Activated CD4-positive, alpha-beta T cell treated with anti-CD3 and anti-CD28 coated beads for 48 hours (primary cell): ENCODE measurements around the gene LMAN2.

Source experiments
- DNase-seq: peaks from one replicate; pipeline ENCODE4 v3.0.0-alpha.2; 2020

The LMAN2 gene

GRCh38 chr5:177303121-177303924 is 48.1 kb downstream of the LMAN2 start, which contains the start of the genes PRELID1 and RAB24:
PRELID1 (plus strand) TSS chr5:177303799; CDS start chr5:177303986, 187 bp downstream.
RAB24 (minus strand) TSS chr5:177303719; CDS start chr5:177303288, 431 bp downstream.
- peak; percentile 93 for DNase-seq

DNA sequence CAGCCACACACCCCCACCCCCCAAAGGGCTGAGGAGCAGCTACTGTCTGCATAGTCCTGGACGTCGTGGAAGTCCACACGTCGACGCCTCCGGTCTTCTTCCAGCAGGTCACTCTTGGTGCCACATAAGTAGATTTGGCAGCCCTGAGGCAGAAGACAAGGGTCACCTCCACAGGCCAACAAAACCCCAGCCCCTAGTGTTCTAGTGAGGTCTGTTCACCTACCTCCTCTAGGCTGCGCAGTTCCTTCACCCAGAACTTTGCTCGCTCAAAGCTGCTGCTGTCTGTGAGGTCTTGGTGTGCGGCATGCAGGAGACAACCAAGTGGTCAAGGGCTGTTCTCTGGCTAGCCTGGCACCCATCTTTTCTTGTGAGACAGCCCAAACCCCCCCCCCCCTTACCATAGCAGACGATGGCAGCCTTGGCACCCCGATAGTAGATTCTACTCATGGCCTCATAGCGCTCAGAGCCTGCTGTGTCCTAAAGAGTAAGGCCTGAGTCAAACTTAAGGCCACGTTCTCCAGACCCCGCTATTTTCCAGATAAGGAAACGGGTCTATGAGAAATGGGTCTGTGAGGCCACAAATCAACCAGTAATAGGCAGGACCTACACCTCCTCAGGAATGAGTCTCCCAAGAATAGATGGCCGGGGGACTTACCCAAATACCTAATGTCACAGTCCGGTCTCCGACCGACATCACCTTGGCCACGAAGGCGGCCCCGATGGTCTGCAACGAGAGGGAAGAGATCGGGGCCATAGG is 48.9 kb downstream of the LMAN2 start:
- DNase-seq, result no peak

GRCh38 chr5:177301503-177302165 is 49.8 kb downstream of the LMAN2 start:
- no peak for DNase-seq

DNA sequence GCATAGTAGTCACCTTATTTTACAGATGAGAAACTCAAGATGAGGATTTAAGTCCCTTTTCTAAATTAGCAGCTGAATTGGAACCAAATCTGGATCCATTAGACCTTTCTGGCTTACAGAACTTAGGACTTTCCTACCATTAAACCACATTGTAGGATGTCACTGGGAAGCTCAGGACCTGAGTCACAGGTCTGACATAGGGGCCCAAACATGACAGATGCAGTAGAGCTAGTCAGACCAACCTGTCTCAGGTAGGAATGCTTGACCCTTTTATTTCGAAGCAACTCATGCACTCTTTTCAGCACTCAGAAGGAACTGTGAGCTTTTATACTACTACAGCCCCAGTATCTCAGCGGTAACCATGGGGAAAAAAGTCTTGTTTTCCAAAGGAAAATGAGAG is 50.5 kb downstream of the LMAN2 start:
- no peak for DNase-seq

- peak; percentile 42 for DNase-seq
Measured at GRCh38 chr5:177300236-177300880, 51.1 kb downstream of the LMAN2 start.

- no peak for DNase-seq
Measured at GRCh38 chr5:177299697-177300096, 51.8 kb downstream of the LMAN2 start.

DNA sequence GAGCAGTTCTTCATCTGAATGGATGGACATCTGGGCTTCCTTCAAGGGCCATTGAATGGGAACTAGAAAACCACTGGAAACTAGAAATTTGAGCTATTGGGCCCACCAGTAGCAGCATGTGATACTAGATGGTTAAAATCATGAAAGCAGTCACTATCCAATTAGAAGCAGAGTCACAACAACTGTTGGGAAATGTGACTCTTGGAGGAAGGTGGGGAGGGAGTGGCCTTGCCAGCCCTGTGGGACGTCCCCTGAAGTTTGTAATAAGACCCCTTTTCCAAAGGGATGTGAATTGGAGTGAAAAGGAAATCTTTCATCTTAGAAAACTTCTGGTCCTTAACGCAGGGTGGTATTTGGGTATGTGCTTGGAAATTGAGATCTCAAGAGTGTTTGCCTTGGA is 53.5 kb downstream of the LMAN2 start:
- no peak for DNase-seq

DNA sequence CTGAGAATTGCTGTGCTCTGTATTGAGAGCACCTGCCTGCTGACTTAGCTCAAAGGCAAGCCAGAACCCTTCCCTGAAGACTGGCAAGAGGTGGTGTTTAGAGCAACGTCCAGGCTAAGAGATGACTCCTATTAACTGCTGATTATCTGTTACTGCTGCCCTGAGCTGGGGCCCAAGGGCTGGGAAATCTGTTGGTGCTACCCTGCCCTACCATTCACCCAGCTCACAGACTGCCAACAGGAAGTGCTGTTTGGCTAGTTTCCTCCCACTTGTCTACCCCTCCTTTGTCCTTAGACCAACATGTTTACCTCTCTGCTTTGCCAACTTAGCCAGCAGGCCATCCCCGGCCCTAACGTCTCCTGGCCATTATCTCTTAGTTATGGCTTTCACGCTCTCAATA is 54.9 kb downstream of the LMAN2 start:
- DNase-seq, result no peak

DNA sequence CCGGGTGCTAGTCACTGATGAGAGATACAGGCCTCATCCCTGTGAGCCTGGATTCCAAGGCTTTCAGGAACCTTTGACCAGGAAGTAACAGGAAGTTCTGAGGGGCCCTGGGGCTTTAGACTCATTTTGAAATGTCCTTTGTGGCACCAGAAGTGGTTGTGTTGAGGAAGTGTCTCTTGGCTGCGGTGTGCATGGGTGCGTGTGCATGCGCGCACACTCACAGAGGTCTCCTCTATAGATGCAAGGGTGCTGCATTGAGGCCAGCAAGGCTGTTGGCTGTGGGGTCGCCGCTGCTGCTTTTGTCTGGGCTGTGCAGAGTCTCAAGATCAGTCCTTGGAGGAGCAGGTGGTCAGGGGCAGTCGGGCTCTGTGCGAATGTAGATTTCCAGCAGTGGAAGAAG is 55.5 kb downstream of the LMAN2 start:
- no peak for DNase-seq

DNA sequence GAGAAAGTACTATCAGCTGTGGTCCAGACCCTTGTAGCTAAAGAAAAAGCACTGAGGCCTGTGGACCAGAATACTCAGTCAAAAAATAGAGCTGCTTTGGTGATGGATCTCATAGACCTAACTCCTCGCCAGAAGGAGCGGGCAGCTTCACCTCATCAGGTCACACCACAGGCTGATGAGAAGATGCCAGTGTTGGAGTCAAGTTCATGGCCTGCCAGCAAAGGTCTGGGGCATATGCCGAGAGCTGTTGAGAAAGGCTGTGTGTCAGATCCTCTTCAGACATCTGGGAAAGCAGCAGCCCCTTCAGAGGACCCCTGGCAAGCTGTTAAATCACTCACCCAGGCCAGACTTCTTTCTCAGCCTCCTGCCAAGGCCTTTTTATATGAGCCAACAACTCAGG is 56.8 kb downstream of the LMAN2 start:
- DNase-seq, result no peak

DNA sequence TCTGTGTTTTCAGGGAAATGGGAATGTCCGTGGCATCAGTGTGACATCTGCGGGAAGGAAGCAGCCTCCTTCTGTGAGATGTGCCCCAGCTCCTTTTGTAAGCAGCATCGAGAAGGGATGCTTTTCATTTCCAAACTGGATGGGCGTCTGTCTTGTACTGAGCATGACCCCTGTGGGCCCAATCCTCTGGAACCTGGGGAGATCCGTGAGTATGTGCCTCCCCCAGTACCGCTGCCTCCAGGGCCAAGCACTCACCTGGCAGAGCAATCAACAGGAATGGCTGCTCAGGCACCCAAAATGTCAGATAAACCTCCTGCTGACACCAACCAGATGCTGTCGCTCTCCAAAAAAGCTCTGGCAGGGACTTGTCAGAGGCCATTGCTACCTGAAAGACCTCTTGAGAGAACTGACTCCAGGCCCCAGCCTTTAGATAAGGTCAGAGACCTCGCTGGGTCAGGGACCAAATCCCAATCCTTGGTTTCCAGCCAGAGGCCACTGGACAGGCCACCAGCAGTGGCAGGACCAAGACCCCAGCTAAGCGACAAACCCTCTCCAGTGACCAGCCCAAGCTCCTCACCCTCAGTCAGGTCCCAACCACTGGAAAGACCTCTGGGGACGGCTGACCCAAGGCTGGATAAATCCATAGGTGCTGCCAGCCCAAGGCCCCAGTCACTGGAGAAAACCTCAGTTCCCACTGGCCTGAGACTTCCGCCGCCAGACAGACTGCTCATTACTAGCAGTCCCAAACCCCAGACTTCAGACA is 57.5 kb downstream of the LMAN2 start:
- no peak for DNase-seq

DNA sequence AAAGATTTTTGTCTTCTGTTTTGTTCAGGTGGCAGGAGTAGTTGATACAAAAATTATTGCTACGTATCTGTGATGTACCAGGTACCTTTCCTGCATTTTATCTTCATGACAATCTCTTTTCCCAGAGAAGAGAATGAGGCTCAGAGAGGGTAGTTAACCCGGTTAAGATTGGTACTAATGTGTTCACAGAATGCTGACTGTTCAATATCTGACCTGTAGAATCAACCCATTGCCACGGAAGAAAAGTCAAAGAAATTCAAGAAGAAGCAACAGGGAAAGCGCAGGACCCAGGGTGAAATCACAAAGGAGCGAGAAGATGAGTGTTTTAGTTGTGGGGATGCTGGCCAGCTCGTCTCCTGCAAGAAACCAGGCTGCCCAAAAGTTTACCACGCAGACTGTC is 59.7 kb downstream of the LMAN2 start:
- DNase-seq, result no peak

- DNase-seq, result no peak
Measured at GRCh38 chr5:177290816-177291596, 60.5 kb downstream of the LMAN2 start.

DNA sequence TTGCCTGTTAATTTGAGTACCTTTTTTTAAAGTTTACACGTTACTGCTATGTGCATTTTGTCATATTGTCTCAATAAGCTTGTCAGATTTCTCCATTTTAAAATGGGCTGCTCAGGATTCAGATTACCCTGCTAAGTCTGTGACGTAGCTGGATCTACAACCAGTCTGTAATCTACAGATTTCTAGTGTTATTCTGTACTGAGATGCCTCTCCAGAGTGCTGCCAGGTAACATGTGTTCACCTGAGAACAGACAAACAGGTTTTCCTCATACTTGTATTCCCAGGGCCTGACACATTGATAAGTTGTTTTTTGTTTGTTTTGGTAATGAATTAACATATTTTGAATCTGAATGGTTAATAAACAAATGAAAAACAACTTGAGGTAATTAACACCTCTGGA is 63.3 kb downstream of the LMAN2 start:
- DNase-seq, result no peak
